DMS114 treated with DMSO at 0.1 percent for 48 hours (cell line): ENCODE measurements around the gene LEKR1.
"Not testable (repeated sequence)": the region's sequence is repeated elsewhere in the genome, so short reads cannot be mapped to it uniquely, and the experiment has no call there.

Source experiments
- DNase-seq: peaks from one replicate; lab custom pipeline; 2025; ENCODE audit not compliant: unreplicated experiment; lab: John Stamatoyannopoulos, UW

Gene LEKR1

DNA sequence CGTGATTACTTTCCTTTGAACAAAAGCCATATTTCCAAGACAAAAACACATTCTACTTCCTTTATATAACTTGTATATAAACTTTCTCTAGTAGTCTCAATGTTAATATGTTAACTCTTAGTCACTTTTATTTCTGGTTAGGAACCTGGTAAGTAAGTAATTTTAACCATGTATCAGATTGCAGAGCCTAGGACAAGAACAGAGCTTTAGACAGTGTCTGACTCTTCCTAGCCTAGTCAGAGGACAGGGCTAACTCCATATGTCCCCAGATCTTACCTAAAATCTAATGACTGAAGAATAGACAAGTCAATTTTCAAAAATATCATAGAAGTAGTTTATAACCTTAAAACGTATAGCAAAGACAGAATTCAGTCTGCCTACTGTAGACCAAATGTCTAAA lies 8.3 kb downstream of the LEKR1 start:
- no peak for DNase-seq

DNA sequence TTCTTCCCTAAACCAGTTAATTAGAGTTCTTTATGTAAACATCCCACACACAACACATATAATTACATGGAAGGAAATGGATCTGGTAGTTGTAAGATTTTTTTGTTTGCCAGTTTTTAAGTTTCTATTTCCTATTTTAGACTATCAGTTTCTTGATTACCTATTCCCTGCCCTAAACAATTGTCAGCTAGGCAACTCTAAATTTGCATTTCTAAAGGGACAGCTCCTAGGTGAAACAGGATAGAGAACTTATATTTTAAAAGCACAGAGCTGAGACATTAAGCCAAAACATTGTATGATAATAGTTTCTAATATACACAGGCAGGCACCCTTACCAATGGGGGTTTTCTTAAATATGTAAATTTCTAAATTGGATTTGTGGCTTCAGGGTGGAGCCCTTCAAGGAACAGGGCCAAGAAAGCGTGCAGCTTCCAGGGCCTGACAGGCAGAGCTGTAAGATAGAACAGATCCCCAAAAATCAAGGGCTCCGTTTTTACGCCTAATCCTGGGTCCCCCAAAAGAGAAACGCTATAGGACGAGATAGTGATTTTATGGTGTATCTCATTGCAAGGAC lies 8.9 kb downstream of the LEKR1 start:
- no peak for DNase-seq

DNA sequence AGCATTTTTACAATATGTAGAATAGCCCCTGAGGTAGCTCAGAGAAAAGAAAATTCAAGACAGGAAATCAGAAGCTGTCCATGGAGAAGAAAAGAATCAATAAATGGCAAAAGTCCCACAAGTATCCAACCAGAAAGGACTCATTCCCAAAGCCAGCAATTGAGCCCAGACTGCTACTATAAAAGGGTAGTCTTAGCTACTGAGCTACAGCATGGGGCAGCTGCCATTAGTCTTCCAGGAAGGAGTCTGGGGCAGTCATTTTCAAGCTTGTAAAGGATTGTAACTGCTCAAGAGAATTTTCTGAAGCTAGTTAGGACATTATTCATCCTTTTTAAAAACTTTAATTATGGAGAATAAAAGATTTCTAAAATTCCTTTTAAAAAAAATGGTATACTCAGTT lies 10.5 kb downstream of the LEKR1 start:
- no peak for DNase-seq

DNA sequence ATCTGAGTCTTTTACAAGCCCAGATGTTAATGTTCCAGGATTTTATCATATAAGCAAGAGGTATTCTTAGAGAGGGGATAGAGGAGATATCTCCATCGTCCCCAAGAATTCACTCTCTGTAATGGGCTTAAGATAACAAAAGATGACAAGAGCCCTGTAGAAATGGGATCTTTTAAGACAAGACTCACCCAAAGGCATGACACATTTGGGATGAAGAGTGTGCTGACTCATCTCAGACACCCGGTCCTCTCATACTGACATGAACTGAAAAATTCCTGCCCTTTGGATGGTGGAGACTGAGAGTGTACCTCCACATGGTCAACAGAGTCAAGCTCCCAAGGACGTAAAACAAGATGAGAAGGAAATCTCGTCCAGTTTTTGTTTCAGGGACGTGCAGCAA lies 11.0 kb downstream of the LEKR1 start:
- no peak for DNase-seq

DNA sequence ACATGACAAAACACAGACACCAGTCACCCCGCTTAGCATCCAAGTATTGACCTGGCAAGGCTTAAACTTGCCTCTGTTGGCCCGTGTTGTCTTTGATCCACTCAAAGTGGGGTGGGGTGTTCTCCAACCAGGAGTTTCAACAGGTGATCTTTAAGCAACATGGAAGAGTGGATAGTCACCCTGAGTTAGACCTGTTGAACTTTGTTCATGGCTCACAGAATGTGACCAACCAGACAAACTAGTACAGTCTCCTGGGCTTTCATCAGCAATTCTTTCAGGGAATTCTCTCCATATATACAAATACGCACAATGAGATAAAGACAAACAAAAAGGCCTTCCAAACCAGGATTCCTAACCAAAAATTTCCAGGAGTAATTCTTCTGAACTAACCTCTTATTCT lies 11.9 kb downstream of the LEKR1 start:
- no peak for DNase-seq

DNA sequence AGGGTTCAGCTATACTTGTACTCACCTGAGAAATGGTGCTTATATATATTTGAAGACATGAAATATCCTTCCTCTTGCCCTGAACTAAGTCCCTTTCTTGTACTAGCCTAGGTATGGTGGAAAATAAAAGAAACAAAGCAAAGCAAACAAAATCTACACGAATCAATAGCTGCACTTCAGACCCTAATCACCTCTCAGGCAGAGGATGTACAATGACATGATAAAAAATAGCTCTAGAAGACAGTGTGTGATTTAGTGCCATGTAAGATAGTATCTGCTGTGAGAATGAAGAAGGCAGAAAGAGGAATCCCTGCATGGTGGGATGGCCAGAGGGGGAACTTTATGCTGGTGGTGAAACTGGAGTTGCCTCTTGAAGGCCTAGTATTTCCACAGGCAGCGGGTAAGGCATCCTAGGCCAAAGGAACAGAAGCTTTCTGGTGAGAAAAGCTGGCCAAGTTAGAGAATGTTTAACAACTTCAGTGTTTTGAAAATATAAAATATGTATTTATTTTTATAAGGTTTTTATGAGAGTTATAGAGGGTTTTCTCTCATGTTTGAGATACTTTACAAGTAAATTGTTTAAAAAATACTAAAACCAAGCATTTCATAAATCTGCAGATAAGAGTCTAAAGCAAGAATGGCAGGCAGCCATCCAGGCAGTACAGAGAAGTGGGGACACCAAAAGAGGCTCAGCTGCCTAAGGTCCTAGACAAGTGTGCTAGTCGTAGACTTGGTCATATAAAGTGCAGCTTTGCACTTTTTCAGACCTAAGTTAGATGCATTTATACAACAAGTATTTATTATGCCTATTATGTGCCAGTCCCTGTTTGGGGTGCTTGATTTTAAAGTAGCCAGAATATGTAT lies 14.9 kb downstream of the LEKR1 start:
- no peak for DNase-seq

DNA sequence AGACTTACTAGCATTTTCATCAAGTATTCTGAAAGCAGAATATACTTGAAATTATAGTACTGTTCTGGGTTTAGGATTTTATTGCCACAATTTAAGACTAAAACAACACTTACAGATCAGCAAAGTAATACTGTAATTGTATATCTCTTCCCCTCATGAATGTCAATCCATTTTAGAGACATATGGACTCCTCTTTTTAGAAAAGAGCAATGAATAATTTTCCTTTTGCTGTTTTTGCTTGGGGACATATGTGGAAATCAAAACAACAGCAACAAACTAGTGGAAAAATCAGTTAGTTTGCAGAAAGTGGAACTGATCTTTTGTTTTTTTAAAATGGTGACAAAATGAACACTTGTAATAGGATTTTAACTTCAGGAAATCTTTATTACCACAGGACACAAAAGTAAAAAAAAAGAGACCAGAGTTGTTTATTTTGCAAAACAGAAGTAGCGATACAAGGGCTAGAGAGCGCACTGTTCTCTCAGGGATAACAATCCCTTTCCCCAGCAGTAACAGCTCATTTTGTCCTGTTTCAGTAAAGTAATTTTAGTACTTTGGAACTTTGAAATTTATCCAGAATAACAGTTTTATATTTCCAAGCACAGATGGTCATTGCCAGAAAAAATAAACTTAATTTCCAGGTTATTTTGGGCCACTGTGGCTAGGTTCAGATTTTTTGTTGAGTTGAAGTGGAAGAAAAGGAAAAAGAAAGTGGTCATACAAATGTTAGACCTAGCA lies 17.1 kb downstream of the LEKR1 start:
- no peak for DNase-seq

DNA sequence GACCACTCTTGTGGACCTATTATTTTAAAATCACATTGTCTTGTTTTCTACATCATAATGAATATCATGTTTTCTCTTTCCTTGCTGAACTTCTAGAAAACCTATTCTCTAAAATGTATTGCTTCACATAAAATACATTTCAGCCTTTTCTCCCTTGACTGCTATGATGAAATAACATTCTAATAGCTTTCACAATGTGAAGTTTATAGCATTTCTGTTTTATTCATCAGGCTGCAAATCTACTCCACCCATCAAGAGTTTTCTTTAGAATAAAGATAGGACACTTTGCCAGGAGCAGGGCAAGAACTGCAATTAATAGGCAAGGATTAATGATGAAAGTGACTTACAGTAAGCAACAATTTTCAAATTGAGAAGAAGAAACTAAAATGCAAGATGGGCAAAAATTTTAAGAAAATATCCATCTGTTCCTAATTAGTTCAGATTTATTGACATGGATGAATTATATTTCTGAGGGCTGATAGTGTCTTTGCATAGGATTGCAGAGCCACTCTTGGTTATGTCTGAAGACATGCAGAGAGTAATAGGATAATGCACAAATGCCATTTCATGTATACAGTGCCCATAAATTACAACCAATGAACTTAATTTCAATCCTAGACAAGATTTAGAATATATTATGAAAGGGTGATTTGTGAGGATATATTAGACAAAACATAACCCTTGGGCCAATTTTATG lies 21.7 kb downstream of the LEKR1 start:
- DNase-seq = no peak

DNA sequence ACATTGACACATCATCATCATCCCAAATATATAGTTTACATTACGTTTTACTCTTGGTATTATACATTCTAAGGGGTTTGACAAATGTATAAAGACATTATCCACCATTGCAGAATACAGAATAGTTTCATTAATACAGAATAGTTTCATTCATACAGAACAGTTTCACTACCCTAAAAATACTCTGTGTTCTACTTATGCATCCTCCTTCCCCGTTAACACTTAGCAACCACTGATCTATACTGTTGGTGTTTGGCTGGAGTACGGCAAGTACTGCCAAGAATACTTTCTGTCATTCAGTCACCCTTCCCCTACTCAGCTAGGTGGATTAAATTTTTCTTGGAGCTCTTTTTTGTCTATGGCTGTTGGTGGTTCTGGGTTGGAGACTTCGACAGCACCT lies 33.4 kb downstream of the LEKR1 start:
- no peak for DNase-seq

DNA sequence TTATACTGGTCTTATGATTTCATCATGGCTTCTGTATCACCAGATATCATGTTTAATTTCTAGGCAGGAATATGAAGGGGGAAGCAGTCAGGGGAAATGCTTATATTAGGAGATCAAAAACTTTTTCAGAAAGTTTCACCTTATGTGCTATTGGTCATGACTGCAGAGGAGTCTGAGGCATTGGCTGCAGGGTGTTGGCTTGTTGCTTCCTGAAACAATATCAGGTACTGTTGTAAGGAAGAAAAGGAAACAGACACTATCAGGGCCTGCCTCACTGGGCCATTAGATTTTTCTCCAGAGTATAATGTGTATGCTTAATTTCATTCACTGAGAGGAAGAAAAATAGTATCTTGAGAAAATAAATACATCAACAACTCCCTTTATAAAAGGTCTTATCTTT lies 34.7 kb downstream of the LEKR1 start:
- DNase-seq = no peak

DNA sequence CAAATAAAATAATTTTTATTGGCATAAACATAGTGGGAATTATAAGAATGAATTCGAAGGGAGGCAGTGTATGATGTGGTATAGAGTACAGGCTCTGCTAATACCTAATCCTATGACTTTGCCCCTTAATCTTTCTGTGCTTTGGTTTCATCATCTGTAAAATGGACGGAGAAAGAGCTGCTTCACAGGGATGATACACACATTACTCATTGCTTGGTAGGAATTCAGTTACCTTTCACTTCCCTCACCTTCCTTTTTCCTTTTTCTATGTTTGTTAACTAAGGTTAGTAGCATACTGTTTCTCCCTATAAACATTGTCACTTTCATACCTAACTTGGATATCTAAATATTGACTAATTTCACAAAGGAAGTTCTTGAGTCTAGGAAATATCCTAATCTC lies 36.2 kb downstream of the LEKR1 start:
- DNase-seq = no peak

DNA sequence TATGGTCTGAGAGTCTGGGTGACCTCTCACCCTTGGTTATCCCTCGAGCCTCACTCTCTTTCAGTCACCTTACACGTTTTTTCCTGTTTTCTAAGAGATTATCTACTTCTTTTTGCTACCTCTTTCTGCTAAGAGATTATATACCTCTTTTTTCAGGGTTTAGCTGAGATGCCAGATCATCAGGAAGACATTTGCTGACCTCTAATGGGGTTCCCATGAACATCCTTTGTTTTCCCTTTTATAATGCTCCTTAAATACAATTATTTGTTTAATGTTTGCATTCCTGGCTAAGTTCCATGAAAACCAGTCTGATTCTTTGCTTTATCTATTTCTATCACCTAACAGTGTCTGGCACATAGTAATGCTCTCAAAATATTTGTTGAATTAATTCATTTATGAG lies 39.6 kb downstream of the LEKR1 start:
- DNase-seq = no peak

DNA sequence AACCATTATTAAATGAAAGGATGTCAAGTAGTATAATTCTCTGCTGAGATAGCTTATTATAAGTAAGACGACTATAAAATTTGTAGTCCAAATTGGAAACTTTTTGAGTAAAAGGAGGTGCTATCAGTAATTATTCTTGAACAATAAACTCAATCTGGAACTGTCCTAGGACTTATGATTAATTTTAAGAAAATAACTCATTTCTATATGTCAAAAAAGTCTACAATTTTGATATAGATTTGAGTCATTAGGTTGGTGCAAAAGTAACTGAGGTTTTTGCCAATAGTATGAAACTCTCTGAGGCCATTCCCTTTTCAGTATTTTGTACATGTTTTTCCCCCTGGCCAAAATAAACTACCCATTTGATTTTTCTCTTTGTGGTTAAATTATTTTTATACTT lies 41.0 kb downstream of the LEKR1 start:
- no peak for DNase-seq

DNA sequence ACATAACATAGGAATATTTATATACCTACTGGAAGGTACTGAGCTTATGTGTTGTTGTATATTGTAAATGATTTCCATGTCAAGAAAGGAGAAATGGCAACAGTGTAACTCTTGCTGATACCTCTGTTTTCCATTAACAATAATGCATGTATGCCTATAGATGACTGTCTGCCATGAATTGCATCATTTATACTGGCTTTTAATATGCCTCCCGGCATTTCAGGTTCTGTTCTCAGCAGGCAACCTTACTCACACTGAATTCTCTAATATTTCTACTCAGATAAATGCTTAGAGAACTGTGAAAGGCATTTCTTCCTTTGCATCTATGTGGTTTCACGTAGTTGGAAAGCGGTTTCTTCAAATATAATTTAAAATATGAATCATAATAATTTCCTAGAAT lies 41.8 kb downstream of the LEKR1 start:
- DNase-seq = no peak

DNA sequence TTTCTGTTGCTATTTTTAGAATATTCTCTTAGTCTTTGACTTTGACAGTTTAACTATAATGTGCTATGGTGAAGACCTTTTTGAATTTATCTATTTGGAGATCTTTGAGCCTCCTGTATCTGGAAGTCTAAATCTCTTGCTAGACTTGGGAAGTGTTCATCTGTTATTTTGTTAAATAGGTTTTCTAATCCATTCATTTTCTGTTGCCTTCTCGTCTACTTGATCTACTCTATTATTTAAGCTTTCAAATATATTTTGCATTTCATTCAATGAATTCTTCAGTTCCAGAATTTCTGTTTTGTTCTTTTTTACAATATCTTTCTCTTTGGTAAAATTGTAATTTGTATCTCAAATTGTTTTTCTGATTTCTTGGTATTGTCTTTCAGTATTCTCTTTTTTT lies 47.8 kb downstream of the LEKR1 start:
- no peak for DNase-seq

DNA sequence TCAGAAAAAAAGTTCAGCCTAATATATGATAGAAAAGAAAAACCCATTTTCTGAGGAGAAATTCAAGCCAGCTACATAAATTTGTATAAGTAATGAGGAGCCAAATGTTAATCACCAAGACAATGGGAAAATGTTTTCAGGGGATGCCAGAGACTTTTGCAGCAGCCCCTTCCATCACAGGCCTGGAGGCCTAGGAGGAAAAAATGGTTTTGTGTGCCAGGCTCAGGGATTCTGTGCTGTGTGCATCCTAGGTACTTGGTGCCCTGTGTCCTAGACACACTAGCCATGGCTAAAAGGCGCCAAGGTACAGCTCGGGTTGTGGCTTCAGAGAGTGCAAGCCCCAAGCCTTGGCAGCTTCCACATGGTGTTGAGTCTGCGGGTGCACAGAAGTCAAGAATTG lies 53.3 kb downstream of the LEKR1 start:
- not testable (repeated sequence) for DNase-seq

DNA sequence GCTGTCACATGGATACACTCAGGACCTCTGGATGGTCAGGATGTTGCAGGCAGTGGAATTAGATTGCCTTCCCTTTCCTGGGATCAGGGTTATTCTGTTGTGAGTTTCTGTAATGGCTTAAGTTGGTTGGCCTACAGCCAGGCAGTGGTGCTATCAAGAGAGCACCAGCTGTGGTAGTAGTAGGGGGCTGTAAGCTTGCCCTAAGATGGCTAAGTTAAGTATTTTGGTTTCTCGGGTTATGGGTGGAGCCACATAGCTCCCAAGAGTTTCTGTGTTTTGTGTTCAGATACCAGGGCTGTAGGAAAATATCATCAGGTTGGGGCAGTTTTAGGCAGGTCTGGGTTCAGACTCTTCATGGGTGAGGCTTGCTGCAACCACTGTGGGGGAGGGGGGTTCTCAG lies 59.6 kb downstream of the LEKR1 start:
- DNase-seq = no peak

DNA sequence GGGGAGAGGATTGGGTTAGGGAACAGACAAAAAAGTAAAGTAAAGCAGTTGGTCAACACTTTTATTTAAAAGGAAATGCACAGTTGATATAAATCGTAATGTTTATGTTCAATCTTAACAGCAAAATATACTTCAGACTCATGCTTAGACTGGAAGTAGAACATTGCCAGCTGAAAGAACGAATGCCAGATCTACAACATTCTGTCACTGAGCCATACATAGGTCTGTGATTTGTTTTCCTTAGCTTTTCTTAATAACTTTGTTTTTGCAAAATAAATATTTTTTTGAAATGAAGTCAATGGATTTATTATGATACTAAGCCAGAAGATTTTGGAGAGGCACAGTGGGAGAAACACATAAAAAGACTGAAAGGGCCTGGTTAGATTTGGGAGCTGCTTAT lies 62.0 kb downstream of the LEKR1 start:
- DNase-seq = no peak

DNA sequence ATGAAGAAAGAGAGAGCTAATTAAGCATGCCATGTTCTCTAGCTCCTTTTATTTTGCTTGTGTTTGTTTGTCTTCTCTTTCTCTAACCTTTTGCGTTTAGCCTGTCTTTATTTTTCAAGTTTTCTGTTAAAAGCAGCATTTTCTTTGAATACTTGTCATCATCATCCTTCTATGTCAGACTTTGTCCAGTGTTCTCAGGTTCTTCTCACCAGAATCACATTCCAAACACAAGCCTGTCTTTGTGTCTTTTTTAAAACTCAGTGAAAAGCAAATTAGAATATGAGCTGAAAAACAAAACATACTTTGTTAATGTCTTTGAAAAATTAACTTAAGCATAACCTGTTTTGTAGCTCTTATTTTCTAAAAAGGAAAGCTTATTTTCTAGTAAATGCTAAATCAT lies 62.4 kb downstream of the LEKR1 start:
- no peak for DNase-seq

DNA sequence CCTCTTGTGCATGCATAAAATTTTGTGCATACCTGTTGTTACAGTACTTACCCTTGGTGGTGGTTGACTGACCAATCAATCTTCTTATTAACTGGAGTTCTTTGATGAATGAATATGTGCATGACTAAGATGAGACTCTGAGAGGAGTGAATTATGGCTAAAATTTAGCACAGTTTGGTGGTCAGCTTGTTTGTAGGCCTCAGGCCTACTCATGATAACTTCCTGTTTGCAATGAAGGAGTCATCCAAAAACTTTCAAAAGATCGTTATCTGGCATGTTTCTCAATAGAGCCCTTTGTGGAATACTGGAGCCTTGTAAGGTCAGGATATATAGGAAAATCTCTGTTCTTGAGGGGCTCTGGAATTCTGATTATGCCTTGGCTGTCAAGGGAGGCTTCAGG lies 66.5 kb downstream of the LEKR1 start:
- no peak for DNase-seq

DNA sequence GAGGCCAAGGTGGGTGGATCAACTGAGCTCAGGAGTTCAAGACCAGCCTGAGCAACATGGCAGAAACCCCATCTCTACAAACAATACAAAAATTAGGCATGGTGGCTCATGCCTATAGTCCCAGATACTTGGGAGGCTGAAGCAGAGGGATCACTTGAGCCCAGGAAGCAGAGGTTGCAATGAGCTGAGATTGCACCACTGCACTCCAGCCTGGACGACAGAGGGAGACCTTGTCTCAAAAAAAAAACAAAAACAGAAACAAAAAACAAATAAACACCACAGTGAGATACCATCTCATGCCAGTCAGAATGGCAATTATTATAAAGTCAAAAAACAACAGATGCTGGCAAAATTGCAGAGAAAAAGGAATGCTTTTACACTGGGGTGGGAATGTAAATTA lies 69.2 kb downstream of the LEKR1 start:
- not testable (repeated sequence) for DNase-seq

DNA sequence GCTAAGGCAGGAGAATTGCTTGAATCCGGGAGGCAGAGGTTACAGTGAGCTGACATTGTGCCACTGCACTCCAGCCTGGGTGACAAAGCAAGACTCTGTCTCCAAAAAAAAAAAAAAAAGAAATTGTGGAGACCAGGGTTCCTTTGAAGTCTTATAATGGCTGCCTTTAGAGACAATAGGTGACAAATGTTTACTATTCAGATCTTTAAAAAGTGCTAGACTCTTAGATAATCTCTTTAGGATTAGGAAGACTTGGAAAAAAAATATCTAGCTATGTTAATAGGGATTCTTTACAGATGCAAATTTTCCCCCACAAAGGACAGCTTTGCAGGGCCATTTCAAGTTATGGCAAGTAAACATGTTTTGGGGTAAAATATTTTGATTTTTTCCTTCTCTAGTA lies 71.7 kb downstream of the LEKR1 start:
- not testable (repeated sequence) for DNase-seq
